PC-3 (cell line): ENCODE data around the gene FAM209B. TPM values are rescaled to one million over a fixed set of nuclear protein-coding genes. Genes with fewer than 3 reads are reported as not detected.

ENCODE experiments used
- ATAC-seq: fragments of 200-7000 bp; cut with Tn5 transposase; 2 replicates; pipeline ENCODE4 v1.9.1; 2020; ENCODE audit warnings: mild to moderate bottlenecking, moderate library complexity
- BruUV-seq: library from RNA; stranded (reverse); fragments of 400-500 nt; replicated peaks from 2 replicates; lab custom pipeline; 2021; lab: Mats Ljungman, UMichigan
- CTCF ChIA-PET: fragments of 300-600 bp; sonication (Branson Sonifier 250); formaldehyde crosslinking; loops from one replicate; lab custom pipeline; 2022; ENCODE audit warnings: antibody characterized with exemption; lab: Charles Lee
- POLR2A ChIA-PET: fragments of 300-600 bp; sonication (Branson Sonifier 250); formaldehyde crosslinking; loops from one replicate; lab custom pipeline; 2022; ENCODE audit warnings: antibody characterized with exemption; ENCODE audit not compliant: unreplicated experiment; lab: Charles Lee
- DNase-seq: peaks from one replicate; pipeline ENCODE4 v3.0.0-alpha.2; 2015
- H2AFZ ChIP-seq: fragments of 300-600 bp; sonication (generic); 2 replicates; pipeline ENCODE4 v1.6.0; 2016; ENCODE audit warnings: antibody characterized with exemption, low read length
- H3F3A ChIP-seq: fragments of 300-600 bp; sonication (generic); one replicate; pipeline ENCODE4 v1.6.0; 2017; ENCODE audit warnings: antibody characterized with exemption, low read length, control low read depth, mild to moderate bottlenecking; ENCODE audit not compliant: unreplicated experiment
- H3K27ac ChIP-seq: fragments of 300-600 bp; sonication (generic); 2 replicates; pipeline ENCODE4 v1.5.1; 2016; ENCODE audit warnings: mild to moderate bottlenecking, low read length
- H3K27me3 ChIP-seq: fragments of 300-600 bp; sonication (generic); 2 replicates; pipeline ENCODE4 v1.6.1; 2016; ENCODE audit warnings: low read length, mixed read lengths
- H3K36me3 ChIP-seq: fragments of 300-600 bp; sonication (generic); 2 replicates; pipeline ENCODE4 v1.6.1; 2016; ENCODE audit warnings: low read depth, mixed run types, low read length, mixed read lengths
- H3K4me1 ChIP-seq: fragments of 300-600 bp; sonication (generic); 2 replicates; pipeline ENCODE4 v1.5.1; 2016; ENCODE audit warnings: low read length; ENCODE audit not compliant: insufficient read depth
- H3K4me2 ChIP-seq: fragments of 300-600 bp; sonication (generic); 2 replicates; pipeline ENCODE4 v1.6.0; 2016; ENCODE audit warnings: low read length
- H3K4me3 ChIP-seq: fragments of 300-600 bp; sonication (generic); 2 replicates; pipeline ENCODE4 v1.5.1; 2016; ENCODE audit warnings: mild to moderate bottlenecking, low read length, mixed read lengths
- H3K79me2 ChIP-seq: fragments of 300-600 bp; sonication (generic); 2 replicates; pipeline ENCODE4 v1.6.1; 2017; ENCODE audit warnings: low read length, mixed read lengths
- H3K9ac ChIP-seq: fragments of 300-600 bp; sonication (generic); 2 replicates; pipeline ENCODE4 v1.6.0; 2016; ENCODE audit warnings: mild to moderate bottlenecking, low read length
- H3K9me2 ChIP-seq: fragments of 300-600 bp; sonication (generic); replicated peaks from 2 replicates; pipeline ENCODE4 v1.6.1; 2016; ENCODE audit warnings: mixed run types, low read length, mixed read lengths
- H3K9me3 ChIP-seq: fragments of 300-600 bp; sonication (generic); 2 replicates; pipeline ENCODE4 v1.6.1; 2016; ENCODE audit warnings: low read length, mixed read lengths
- H4K20me1 ChIP-seq: fragments of 300-600 bp; sonication (generic); 2 replicates; pipeline ENCODE4 v1.6.1; 2016; ENCODE audit warnings: low read length, mixed read lengths
- EZH2 ChIP-seq: fragments of 300-600 bp; sonication (generic); IDR thresholded peaks from one replicate; pipeline ENCODE4 v1.6.1; 2017; ENCODE audit warnings: antibody characterized with exemption, mild to moderate bottlenecking, low read length; ENCODE audit not compliant: unreplicated experiment
- EZH2phosphoT487 ChIP-seq: fragments of 300-600 bp; sonication (generic); IDR thresholded peaks from 2 replicates; pipeline ENCODE4 v1.6.1; 2018; ENCODE audit warnings: mild to moderate bottlenecking, antibody characterized with exemption, low read length, borderline replicate concordance
- intact Hi-C: fragments of 100-400 bp; cut with micrococcal nuclease; formaldehyde crosslinking; loops from 2 replicates; pipeline ENCODE4 v1.9.0; 2023
- total RNA-seq: library from RNA; depleted of rRNA; stranded (reverse); fragments of >200 nt; gene quantifications from 2 replicates; pipeline ENCODE4 v1.2.3, GENCODE V29; 2014
- TF ChIP-seq, protein P1 (sequence below): fragments of 300-600 bp; sonication (generic); conservative IDR thresholded peaks from 2 replicates; pipeline ENCODE4 v1.5.1; 2017; ENCODE audit warnings: antibody characterized with exemption, low read depth, mild to moderate bottlenecking, low read length

FAM209B gene
- total RNA-seq, 1 experiment from 2014 or later, result 0.58 TPM

GRCh38 chr20:56517641-56518040 lies 15.4 kb upstream of the FAM209B start:
- no peaks in the 10 kb centered on the region for H3K79me2 ChIP-seq
- ATAC-seq, result no peak
- H3K27ac ChIP-seq, result no peak overlapping the region
- ChIA-PET CTCF (no interaction called here), POLR2A (no interaction called here)
- no peak overlapping the region for H3K4me3 ChIP-seq
- no peak overlapping the region for H3K4me2 ChIP-seq
- intact Hi-C loops, result no loop called here
- no peaks in the 10 kb centered on the region for H4K20me1 ChIP-seq
- BruUV-seq, result no TSS peak
- H3F3A ChIP-seq, result no peaks in the 10 kb centered on the region
- peaks cover 66% of the 10 kb centered on the region for H3K36me3 ChIP-seq
- no peaks in the 10 kb centered on the region for H3K27me3 ChIP-seq
- H2AFZ ChIP-seq, result no peak overlapping the region
- DNase-seq, result no peak
- TF ChIP-seq EZH2phosphoT487 (no peak), EZH2 (no peak)
- TF ChIP-seq, protein P1, sequence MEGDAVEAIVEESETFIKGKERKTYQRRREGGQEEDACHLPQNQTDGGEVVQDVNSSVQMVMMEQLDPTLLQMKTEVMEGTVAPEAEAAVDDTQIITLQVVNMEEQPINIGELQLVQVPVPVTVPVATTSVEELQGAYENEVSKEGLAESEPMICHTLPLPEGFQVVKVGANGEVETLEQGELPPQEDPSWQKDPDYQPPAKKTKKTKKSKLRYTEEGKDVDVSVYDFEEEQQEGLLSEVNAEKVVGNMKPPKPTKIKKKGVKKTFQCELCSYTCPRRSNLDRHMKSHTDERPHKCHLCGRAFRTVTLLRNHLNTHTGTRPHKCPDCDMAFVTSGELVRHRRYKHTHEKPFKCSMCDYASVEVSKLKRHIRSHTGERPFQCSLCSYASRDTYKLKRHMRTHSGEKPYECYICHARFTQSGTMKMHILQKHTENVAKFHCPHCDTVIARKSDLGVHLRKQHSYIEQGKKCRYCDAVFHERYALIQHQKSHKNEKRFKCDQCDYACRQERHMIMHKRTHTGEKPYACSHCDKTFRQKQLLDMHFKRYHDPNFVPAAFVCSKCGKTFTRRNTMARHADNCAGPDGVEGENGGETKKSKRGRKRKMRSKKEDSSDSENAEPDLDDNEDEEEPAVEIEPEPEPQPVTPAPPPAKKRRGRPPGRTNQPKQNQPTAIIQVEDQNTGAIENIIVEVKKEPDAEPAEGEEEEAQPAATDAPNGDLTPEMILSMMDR, result no peak
- H3K9me2 ChIP-seq, result no peaks in the 10 kb centered on the region
- H3K9ac ChIP-seq, result no peak overlapping the region
- no peaks in the 10 kb centered on the region for H3K4me1 ChIP-seq
- H3K9me3 ChIP-seq, result peaks cover 13% of the 10 kb centered on the region

DNA sequence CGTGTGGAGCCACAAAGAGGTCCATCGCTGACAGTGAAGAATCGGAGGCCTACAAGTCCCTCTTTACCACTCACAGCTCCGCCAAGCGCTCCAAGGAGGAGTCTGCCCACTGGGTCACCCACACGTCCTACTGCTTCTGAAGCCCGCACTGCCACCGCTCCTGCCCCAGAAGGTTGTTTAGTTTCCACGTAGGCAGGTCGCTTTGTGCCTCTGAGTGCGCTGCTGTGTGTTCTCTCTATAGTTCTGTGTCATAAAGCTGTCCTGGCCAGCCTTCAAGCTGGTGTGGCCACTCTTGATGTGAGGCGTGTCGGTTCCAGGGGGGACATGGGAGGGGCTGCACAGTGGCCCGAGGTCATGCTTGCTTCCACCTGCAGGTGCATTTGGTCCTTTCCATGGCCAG lies 14.9 kb upstream of the FAM209B start:
- H4K20me1 ChIP-seq, result no peaks in the 10 kb centered on the region
- no peaks in the 10 kb centered on the region for H3K27me3 ChIP-seq
- no peak overlapping the region for H2AFZ ChIP-seq
- TF ChIP-seq EZH2 (no peak), EZH2phosphoT487 (no peak)
- TF ChIP-seq, protein P1, result no peak
- DNase-seq (no peak), ATAC-seq (no peak)
- H3K36me3 ChIP-seq, result peaks cover 63% of the 10 kb centered on the region
- intact Hi-C loops, result no loop called here
- BruUV-seq, result TSS peak; percentile 52
- no peak overlapping the region for H3K27ac ChIP-seq
- H3K9ac ChIP-seq, result no peak overlapping the region
- no peaks in the 10 kb centered on the region for H3F3A ChIP-seq
- H3K4me2 ChIP-seq, result no peak overlapping the region
- H3K4me1 ChIP-seq, result no peaks in the 10 kb centered on the region
- no peak overlapping the region for H3K4me3 ChIP-seq
- H3K9me2 ChIP-seq, result no peaks in the 10 kb centered on the region
- ChIA-PET POLR2A (no interaction called here), CTCF (no interaction called here)
- H3K9me3 ChIP-seq, result peaks cover 13% of the 10 kb centered on the region
- H3K79me2 ChIP-seq, result no peaks in the 10 kb centered on the region

DNA sequence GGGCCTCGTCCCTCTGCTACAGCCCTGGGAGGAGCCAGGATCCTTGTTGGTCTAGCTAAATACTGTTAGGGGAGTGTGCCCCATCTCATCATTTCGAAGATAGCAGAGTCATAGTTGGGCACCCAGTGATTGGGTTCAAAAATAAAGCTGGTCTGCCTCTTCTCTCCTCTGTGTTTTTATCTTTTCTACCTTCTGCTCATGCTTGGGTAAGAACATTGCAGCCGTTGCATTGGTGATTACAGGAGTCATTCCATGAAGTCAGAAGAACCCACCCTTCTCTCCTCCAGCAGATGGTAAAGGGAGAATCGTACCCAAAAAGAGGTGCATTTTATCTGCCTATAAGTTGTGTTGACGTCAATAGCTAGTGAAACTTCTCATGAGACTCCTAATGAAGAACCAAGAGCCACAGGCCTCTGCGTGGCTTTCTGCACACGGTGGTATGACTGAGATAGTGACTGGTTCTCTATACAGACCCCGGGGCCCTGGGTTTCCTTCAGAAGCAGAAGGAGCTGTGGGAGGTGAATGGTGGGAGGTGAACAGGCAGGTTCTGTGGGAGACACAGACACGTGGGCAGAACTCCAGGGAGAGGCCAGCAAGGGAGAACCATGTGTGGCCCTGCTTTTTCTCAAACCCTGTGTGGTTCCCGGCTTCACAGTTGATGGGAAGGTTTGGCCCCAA lies 14.2 kb upstream of the FAM209B start:
- POLR2A ChIA-PET, result no interaction called here
- intact Hi-C loops, result no loop called here
- Histone ChIP-seq H3K36me3 (peaks cover 57% of the 10 kb centered on the region), H3K27me3 (no peaks in the 10 kb centered on the region), H3K4me2 (no peak overlapping the region), H3K9me2 (no peaks in the 10 kb centered on the region), H3K4me3 (no peak overlapping the region), H3F3A (no peaks in the 10 kb centered on the region), H4K20me1 (no peaks in the 10 kb centered on the region), H3K4me1 (no peaks in the 10 kb centered on the region), H3K9ac (no peak overlapping the region), H3K79me2 (no peaks in the 10 kb centered on the region), H2AFZ (no peak overlapping the region), H3K9me3 (peaks cover 13% of the 10 kb centered on the region), H3K27ac (no peak overlapping the region)
- TF ChIP-seq EZH2phosphoT487 (no peak), EZH2 (no peak)
- TF ChIP-seq, protein P1, result no peak
- DNase-seq, result no peak
- CTCF ChIA-PET, result no interaction called here
- no peak for ATAC-seq
- no TSS peak for BruUV-seq
